K562 (cell line): ENCODE data around the gene HOXB5. TPM values are rescaled to one million over a fixed set of nuclear protein-coding genes. Genes with fewer than 3 reads are reported as not detected.

ENCODE experiments used
- ATAC-seq: fragments of 200-7000 bp; cut with Tn5 transposase; 3 replicates; pipeline ENCODE4 v1.9.1; 2020; ENCODE audit warnings: moderate library complexity
- BruUV-seq: library from RNA; stranded (reverse); fragments of 400-500 nt; replicated peaks from 2 replicates; lab custom pipeline; 2021; lab: Mats Ljungman, UMichigan
- CTCF ChIA-PET: fragments of 300-600 bp; formaldehyde crosslinking; extraction: SDS; loops from one replicate; lab custom pipeline; 2021; ENCODE audit warnings: low intra/inter-chr PET ratio; lab: Yijun Ruan, JAX
- POLR2A ChIA-PET: fragments of 300-600, 350-650 bp; sonication (Branson Sonifier 250); formaldehyde crosslinking; extraction: SDS; loops from one replicate; lab custom pipeline; 2021; ENCODE audit warnings: antibody characterized with exemption, inconsistent platforms; lab: Yijun Ruan, JAX
- DNase-seq, 4 experiments: peaks; one replicate each; pipeline versions ENCODE4 v3.0.0 to v3.0.0-alpha.2; 2011 to 2018; ENCODE audit warnings: low spot score in 3 of 4, mixed read lengths in 3 of 4; ENCODE audit errors: extremely low read depth in 1 of 4
- FAIRE-seq: peaks from 2 replicates; lab custom pipeline; 2011; peaks lifted over from hg19 to GRCh38; lab: Jason Lieb, UNC
- H2AFZ ChIP-seq: 2 replicates; pipeline ENCODE4 v1.6.0; 2011; ENCODE audit warnings: low read depth, low read length, control low read depth, inconsistent platforms
- H3K27ac ChIP-seq: fragments of 200-600 bp; 3 replicates; pipeline ENCODE4 v1.8.0; 2011; ENCODE audit warnings: low read depth, mild to moderate bottlenecking, control low read depth, inconsistent platforms, low read length, moderate library complexity, mixed read lengths; ENCODE audit errors: extremely low read depth
- H3K27me3 ChIP-seq, 2 experiments: fragments of 300-600 bp in 1 of 2; 2 replicates in 1 of 2; 3 replicates in 1 of 2; pipeline versions ENCODE4 v1.6.0 to v1.8.0; 2011; ENCODE audit warnings: inconsistent platforms in 2 of 2, low read length in 2 of 2, mild to moderate bottlenecking in 1 of 2, mixed read lengths in 1 of 2, moderate library complexity in 1 of 2; ENCODE audit not compliant: control insufficient read depth in 2 of 2, insufficient read depth in 2 of 2
- H3K36me3 ChIP-seq: fragments of 300-600 bp; 3 replicates; pipeline ENCODE4 v1.8.0; 2011; ENCODE audit warnings: mild to moderate bottlenecking, low read length, inconsistent platforms; ENCODE audit not compliant: control insufficient read depth, insufficient read depth
- H3K4me1 ChIP-seq, 2 experiments: fragments of 200-600 bp in 1 of 2; replicated peaks in 1 of 2; 2 replicates in 1 of 2; 3 replicates in 1 of 2; pipeline versions ENCODE4 v1.5.1 to v1.8.0; 2011; ENCODE audit warnings: inconsistent platforms in 2 of 2, low read length in 2 of 2, mild to moderate bottlenecking in 1 of 2, mixed read lengths in 1 of 2, moderate library complexity in 1 of 2; ENCODE audit not compliant: control insufficient read depth in 2 of 2, insufficient read depth in 2 of 2
- H3K4me2 ChIP-seq: 2 replicates; pipeline ENCODE4 v1.6.1; 2011; ENCODE audit warnings: low read length, control low read depth, inconsistent platforms, mixed read lengths; ENCODE audit not compliant: insufficient read depth
- H3K4me3 ChIP-seq: fragments of 200-600 bp; sonication (generic), shearing (Covaris generic); 2 replicates; pipeline ENCODE4 v1.5.1; 2016; ENCODE audit warnings: control low read depth, inconsistent platforms
- H3K79me2 ChIP-seq: fragments of 200-600 bp; 3 replicates; pipeline ENCODE4 v1.8.0; 2011; ENCODE audit warnings: low read length, inconsistent platforms; ENCODE audit not compliant: control insufficient read depth, insufficient read depth
- H3K9ac ChIP-seq, 2 experiments: 2 replicates each; pipeline versions ENCODE4 v1.6.0 to v1.6.1; 2011; ENCODE audit warnings: low read depth in 2 of 2, low read length in 2 of 2, control low read depth in 1 of 2, inconsistent platforms in 1 of 2, mild to moderate bottlenecking in 1 of 2, mixed read lengths in 1 of 2; ENCODE audit not compliant: insufficient read depth in 1 of 2
- H3K9me1 ChIP-seq: one replicate; pipeline ENCODE4 v1.6.0; 2011; ENCODE audit warnings: inconsistent platforms, mild to moderate bottlenecking, low read length, moderate library complexity; ENCODE audit not compliant: control insufficient read depth, insufficient read depth
- H3K9me3 ChIP-seq: replicated peaks from 2 replicates; pipeline ENCODE4 v1.5.1; 2011; ENCODE audit warnings: low read depth, low read length, inconsistent platforms; ENCODE audit not compliant: control insufficient read depth, insufficient read depth
- H4K20me1 ChIP-seq: replicated peaks from 2 replicates; pipeline ENCODE4 v1.6.1; 2011; ENCODE audit warnings: low read length, inconsistent platforms, mixed read lengths; ENCODE audit not compliant: control insufficient read depth, insufficient read depth
- ATF7 ChIP-seq: fragments of 450-650 bp; IDR thresholded peaks from 2 replicates; pipeline ENCODE4 v1.7.1; 2014; ENCODE audit warnings: mild to moderate bottlenecking, moderate library complexity
- GABPB1 ChIP-seq: sonication (generic); formaldehyde crosslinking; IDR thresholded peaks from 2 replicates; pipeline ENCODE4 v1.8.0; 2022; ENCODE audit warnings: mild to moderate bottlenecking, missing genetic modification reagents
- IRF9 ChIP-seq: fragments of 450-650 bp; IDR thresholded peaks from 2 replicates; pipeline ENCODE4 v1.6.1; 2016; ENCODE audit warnings: missing biosample characterization, missing genetic modification characterization
- KDM4B ChIP-seq, 2 experiments: fragments of 450-650 bp in 1 of 2; sonication (generic) in 1 of 2; IDR thresholded peaks; 2 replicates each; pipeline ENCODE4 v1.6.1; 2016 to 2017; ENCODE audit warnings: borderline replicate concordance in 2 of 2, antibody characterized with exemption in 1 of 2, low read depth in 1 of 2, mild to moderate bottlenecking in 1 of 2
- TBL1XR1 ChIP-seq, 2 experiments: IDR thresholded peaks; 2 replicates each; pipeline ENCODE4 v1.6.1; 2012; ENCODE audit warnings: improper control_type of control experiment in 2 of 2, low read length in 2 of 2, mild to moderate bottlenecking in 1 of 2
- THAP7 ChIP-seq: fragments of 250-450 bp; sonication (Bioruptor Pico); IDR thresholded peaks from 2 replicates; pipeline ENCODE4 v1.5.0; 2021
- TOE1 ChIP-seq, 2 experiments: fragments of 450-650 bp in 1 of 2; sonication (generic) in 1 of 2; formaldehyde crosslinking in 1 of 2; IDR thresholded peaks; 2 replicates each; pipeline versions ENCODE4 v1.7.1 to v1.8.0; 2016 to 2022; ENCODE audit warnings: borderline replicate concordance in 2 of 2, mild to moderate bottlenecking in 2 of 2, antibody characterized with exemption in 1 of 2, inconsistent platforms in 1 of 2, low read depth in 1 of 2, missing genetic modification reagents in 1 of 2, moderate library complexity in 1 of 2
- ZBTB11 ChIP-seq, 3 experiments: fragments of 200-800 bp in 1 of 3; fragments of 250-450 bp in 1 of 3; fragments of 450-650 bp in 1 of 3; sonication (Bioruptor Pico) in 1 of 3; sonication (Bioruptor generic) in 1 of 3; formaldehyde crosslinking in 1 of 3; IDR thresholded peaks; 2 replicates each; pipeline versions ENCODE4 v1.6.1 to v1.8.0; 2016 to 2022; ENCODE audit warnings: mild to moderate bottlenecking in 2 of 3, missing genetic modification characterization in 2 of 3, missing compliant biosample characterization in 1 of 3, moderate library complexity in 1 of 3
- ZBTB26 ChIP-seq: fragments of 450-650 bp; formaldehyde crosslinking; IDR thresholded peaks from 2 replicates; pipeline ENCODE4 v1.4.0; 2022; ENCODE audit warnings: missing genetic modification characterization
- WGBS: fragments of 100-300 bp; shearing (Covaris generic); methylation state at CpG from one replicate; pipeline ENCODE4 v1.1.6; 2016; ENCODE audit warnings: low coverage, mixed read lengths; ENCODE audit not compliant: insufficient coverage; ENCODE audit errors: missing lambda C conversion rate; 5-methylcytosine and 5-hydroxymethylcytosine counted together
- in situ Hi-C: fragments of 300-500 bp; cut with MboI; formaldehyde crosslinking; loops from 4 replicates; pipeline ENCODE4 v1.15.0; 2018; ENCODE audit warnings: inconsistent platforms, mixed read lengths
- intact Hi-C: fragments of 100-400 bp; cut with micrococcal nuclease; formaldehyde crosslinking; loops from 2 replicates; pipeline ENCODE4 v1.14.2; 2022
- polyA plus RNA-seq, 8 experiments: library from polyadenylated mRNA; depleted of rRNA in 4 of 8; stranded (reverse) in 5 of 8; unstranded in 3 of 8; fragments of >200 nt; fragmentation: Nextera tagmentation in 2 of 8; fragmentation: Illumina TruSeq in 1 of 8; extraction: Ambion mirVana in 2 of 8; extraction: Trizol in 1 of 8; gene quantifications; 2 replicates each; pipeline versions ENCODE4 v1.2.1 to v1.2.3, GENCODE V29; 2011 to 2014; ENCODE audit warnings: inconsistent platforms in 1 of 8, missing spikeins in 1 of 8
- total RNA-seq, 7 experiments: library from RNA; depleted of rRNA in 6 of 7; stranded (reverse); fragments of >200 nt in 6 of 7; fragmentation: Illumina TruSeq in 2 of 7; extraction: Trizol in 2 of 7; gene quantifications; 2 replicates each; pipeline versions ENCODE4 v1.2.1 to v1.2.3, GENCODE V29; 2011 to 2021; ENCODE audit warnings: low replicate concordance in 1 of 7

Gene HOXB5
- total and polyA plus RNA-seq, 9 of the 15 experiments (the other 6 are each of a cell fraction or from before 2014, with no cell fraction given): 0.24 to 2.7 (median 0.65) TPM

GRCh38 chr17:48546137-48546923 is 47.2 kb downstream of the HOXB5 start:
- Histone ChIP-seq H3K36me3 (peaks cover 41% of the 10 kb centered on the region; the same call in 2 of the 3 replicates), H2AFZ (no peak overlapping the region), H3K27me3 (no peaks in the 10 kb centered on the region), H3K9me3 (no peaks in the 10 kb centered on the region), H3K9ac (peak overlapping the region; percentile 73 to 93; a peak in 3 of 4 replicates), H3K4me3 (peak overlapping the region; percentile 36), H3K27ac (peak overlapping the region; percentile 95), H3K79me2 (peaks cover 84% of the 10 kb centered on the region), H3K4me2 (peak overlapping the region; percentile 81), H3K4me1 (peaks cover 33 to 40% of the 10 kb centered on the region in 2 experiments), H3K9me1 (no peaks in the 10 kb centered on the region), H4K20me1 (no peaks in the 10 kb centered on the region)
- in situ Hi-C loops: no loop called here
- no TSS peak for BruUV-seq
- peak; percentile 14 for ATAC-seq
- no peak for FAIRE-seq
- peak in 2 of 4 experiments; percentile 57 to 69 for DNase-seq
- WGBS: 0% methylated on average over 9 of the region's 10 CpGs
- ChIA-PET CTCF (no interaction called here), POLR2A (interaction anchor here (0.6 to 2.2 kb wide), 19 partner anchors 9 to 266 kb away, joined by 3 to 12 read pairs (median 4); no protein-coding TSS in a partner anchor)
- intact Hi-C loops: loop anchor here (2.0 kb wide), 1 partner anchor 80 kb away; the partner anchor contains the start of gene HOXB9
- TF ChIP-seq IRF9 (tag): no peak
- peak in 1 of 2 experiments; percentile 14; a peak in 1 of 4 replicates for TF ChIP-seq TBL1XR1 (IDR thresholded peaks at IDR 0.05; ENCODE audit: low read length in 2 of 2)
- 0 out of 6 replicates have a peak, but pooled peaks of 1 of the 3 experiments have one; percentile 35 for TF ChIP-seq ZBTB11 (CRISPR knock-in tag; IDR thresholded peaks at IDR 0.05)
- no peak for TF ChIP-seq GABPB1 (CRISPR knock-in tag)
- no peak for TF ChIP-seq ATF7
- TF ChIP-seq ZBTB26: no peak
- TF ChIP-seq TOE1 (IDR thresholded peaks at IDR 0.05; ENCODE audit: borderline replicate concordance): no peak; the same call in none of the 2 replicates
- TF ChIP-seq TOE1 (CRISPR knock-in tag; IDR thresholded peaks at IDR 0.05; ENCODE audit: borderline replicate concordance, low read depth): no peak
- no peak for TF ChIP-seq KDM4B (IDR thresholded peaks at IDR 0.05; ENCODE audit: borderline replicate concordance in 2 of 2, low read depth in 1 of 2)
- TF ChIP-seq THAP7 (CRISPR knock-in tag): no peak
